IMR-90 (cell line): Measurements from ENCODE around the gene IP6K2. TPM values are rescaled to one million over a fixed set of nuclear protein-coding genes. Genes with fewer than 3 reads are reported as not detected.

Experiments used
- ATAC-seq: fragments of 200-7000 bp; cut with Tn5 transposase; 2 replicates; pipeline ENCODE4 v1.9.1; 2020; ENCODE audit warnings: low read depth, mild to moderate bottlenecking, moderate library complexity
- BruUV-seq: library from RNA; stranded (reverse); fragments of 400-500 nt; replicated peaks from 2 replicates; lab custom pipeline; 2021; lab: Mats Ljungman, UMichigan
- CTCF ChIA-PET: fragments of 300-600 bp; formaldehyde crosslinking; extraction: SDS; loops from one replicate; lab custom pipeline; 2021; ENCODE audit warnings: antibody characterized with exemption; lab: Yijun Ruan, JAX
- POLR2A ChIA-PET: fragments of 300-600 bp; sonication (Branson Sonifier 250); formaldehyde crosslinking; loops from one replicate; lab custom pipeline; 2022; ENCODE audit warnings: antibody characterized with exemption; ENCODE audit not compliant: unreplicated experiment; lab: Charles Lee
- DNase-seq: peaks from one replicate; pipeline ENCODE4 v3.0.0; 2013
- H2AFZ ChIP-seq: replicated peaks from 2 replicates; pipeline ENCODE3; 2013; ENCODE audit warnings: low read length, mild to moderate bottlenecking; ENCODE audit not compliant: poor library complexity
- H2AK5ac ChIP-seq: 2 replicates; pipeline ENCODE4 v1.6.1; 2013; ENCODE audit warnings: low read depth, low read length, inconsistent platforms
- H2AK9ac ChIP-seq: replicated peaks from 2 replicates; pipeline ENCODE3; 2013; ENCODE audit warnings: mild to moderate bottlenecking, low read depth, low read length, moderate library complexity; ENCODE audit not compliant: poor library complexity
- H2BK120ac ChIP-seq: 2 replicates; pipeline ENCODE4 v1.6.1; 2013; ENCODE audit warnings: low read depth, low read length, inconsistent platforms
- H2BK15ac ChIP-seq: 3 replicates; pipeline ENCODE4 v1.6.1; 2013; ENCODE audit warnings: low read depth, low read length, inconsistent platforms
- H2BK20ac ChIP-seq: 2 replicates; pipeline ENCODE4 v1.6.1; 2013; ENCODE audit warnings: low read depth, mild to moderate bottlenecking, inconsistent platforms, low read length, moderate library complexity
- H2BK5ac ChIP-seq: 2 replicates; pipeline ENCODE4 v1.6.1; 2013; ENCODE audit warnings: mild to moderate bottlenecking, low read depth, low read length, inconsistent platforms; ENCODE audit not compliant: poor library complexity, severe bottlenecking
- H3K14ac ChIP-seq: replicated peaks from 2 replicates; pipeline ENCODE4 v1.6.1; 2013; ENCODE audit warnings: low read depth, low read length, inconsistent platforms
- H3K18ac ChIP-seq: 2 replicates; pipeline ENCODE4 v1.6.1; 2013; ENCODE audit warnings: low read depth, low read length, control low read depth
- H3K23ac ChIP-seq: 2 replicates; pipeline ENCODE4 v1.6.1; 2013; ENCODE audit warnings: low read depth, low read length, inconsistent platforms
- H3K27ac ChIP-seq: 2 replicates; pipeline ENCODE4 v1.5.1; 2013; ENCODE audit warnings: mild to moderate bottlenecking, control low read depth, low read length; ENCODE audit not compliant: insufficient read depth
- H3K27me3 ChIP-seq: 2 replicates; pipeline ENCODE4 v1.6.1; 2013; ENCODE audit warnings: low read length; ENCODE audit not compliant: control insufficient read depth, insufficient read depth
- H3K36me3 ChIP-seq: 2 replicates; pipeline ENCODE4 v1.6.1; 2013; ENCODE audit warnings: low read length, mixed read lengths; ENCODE audit not compliant: control insufficient read depth, insufficient read depth
- H3K4ac ChIP-seq: 2 replicates; pipeline ENCODE4 v1.6.1; 2013; ENCODE audit warnings: low read depth, low read length, inconsistent platforms
- H3K4me1 ChIP-seq: 2 replicates; pipeline ENCODE4 v1.6.1; 2013; ENCODE audit warnings: low read length, mixed read lengths; ENCODE audit not compliant: control insufficient read depth, insufficient read depth
- H3K4me2 ChIP-seq: 2 replicates; pipeline ENCODE4 v1.6.1; 2013; ENCODE audit warnings: low read depth, mild to moderate bottlenecking, control low read depth, low read length, moderate library complexity
- H3K4me3 ChIP-seq: 2 replicates; pipeline ENCODE4 v1.5.1; 2013; ENCODE audit warnings: low read depth, mild to moderate bottlenecking, control low read depth, low read length, moderate library complexity; ENCODE audit not compliant: insufficient read depth
- H3K56ac ChIP-seq: 2 replicates; pipeline ENCODE4 v1.6.1; 2013; ENCODE audit warnings: low read length, inconsistent platforms; ENCODE audit not compliant: insufficient read depth; ENCODE audit errors: extremely low read depth
- H3K79me1 ChIP-seq, 2 experiments: 2 replicates each; pipeline ENCODE4 v1.6.1; 2013; ENCODE audit warnings: low read length in 2 of 2, inconsistent platforms in 1 of 2, low read depth in 1 of 2
- H3K9ac ChIP-seq: 2 replicates; pipeline ENCODE4 v1.6.1; 2013; ENCODE audit warnings: low read depth, low read length, control low read depth
- H3K9me1 ChIP-seq: 2 replicates; pipeline ENCODE4 v1.6.1; 2013; ENCODE audit warnings: low read length, inconsistent platforms; ENCODE audit not compliant: insufficient read depth
- H3K9me3 ChIP-seq: 2 replicates; pipeline ENCODE4 v1.6.1; 2013; ENCODE audit warnings: low read length; ENCODE audit not compliant: control insufficient read depth, insufficient read depth
- H4K20me1 ChIP-seq: 2 replicates; pipeline ENCODE4 v1.6.1; 2013; ENCODE audit warnings: low read length, inconsistent platforms; ENCODE audit not compliant: insufficient read depth
- H4K5ac ChIP-seq: 2 replicates; pipeline ENCODE4 v1.6.1; 2013; ENCODE audit warnings: mild to moderate bottlenecking, low read depth, low read length, control low read depth
- H4K8ac ChIP-seq, 2 experiments: 2 replicates each; pipeline ENCODE4 v1.6.1; 2013; ENCODE audit warnings: low read depth in 2 of 2, low read length in 2 of 2, control low read depth in 1 of 2, inconsistent platforms in 1 of 2
- H4K91ac ChIP-seq: 2 replicates; pipeline ENCODE4 v1.6.1; 2013; ENCODE audit warnings: low read depth, low read length, inconsistent platforms; ENCODE audit not compliant: insufficient read depth
- CEBPB ChIP-seq: IDR thresholded peaks from 2 replicates; pipeline ENCODE4 v1.6.1; 2012; ENCODE audit warnings: low read depth, low read length, improper control_type of control experiment
- FOS ChIP-seq: fragments of 150-350 bp; IDR thresholded peaks from 2 replicates; pipeline ENCODE4 v1.6.1; 2016; ENCODE audit warnings: low read depth, low read length
- WGBS, 2 experiments: methylation state at CpG; one replicate each; pipeline versions ENCODE4 v1.1.5 to v1.1.7; 2013; ENCODE audit warnings: missing lambda C conversion rate in 2 of 2; ENCODE audit not compliant: insufficient read length in 1 of 2; ENCODE audit errors: extremely low coverage in 2 of 2; 5-methylcytosine and 5-hydroxymethylcytosine counted together
- dilution Hi-C: fragments of 300-500 bp; cut with HindIII; formaldehyde crosslinking; loops from one replicate; pipeline ENCODE4 v1.14.3; 2018; ENCODE audit warnings: low sequenced_read_pairs; ENCODE audit not compliant: unreplicated experiment
- in situ Hi-C: fragments of 300-500 bp; cut with MboI; formaldehyde crosslinking; loops from 3 replicates; pipeline ENCODE4 v1.14.3; 2019; ENCODE audit warnings: low sequenced_read_pairs, inconsistent platforms, mixed read lengths
- intact Hi-C: fragments of 100-400 bp; cut with micrococcal nuclease; formaldehyde crosslinking; loops from 2 replicates; pipeline ENCODE4 v1.10.0; 2022
- polyA plus RNA-seq, 3 experiments: library from polyadenylated mRNA; depleted of rRNA; stranded (reverse); fragments of >200 nt; gene quantifications; 2 replicates each; pipeline ENCODE4 v1.2.3, GENCODE V29; 2012; ENCODE audit warnings: low replicate concordance in 1 of 3
- total RNA-seq: library from RNA; depleted of rRNA; stranded (reverse); fragments of >200 nt; gene quantifications from 2 replicates; pipeline ENCODE4 v1.2.3, GENCODE V29; 2012

IP6K2 gene
- total and polyA plus RNA-seq, 2 of the 4 experiments (the other 2 are of a cell fraction) = 73.7 to 169 TPM

- no peak for DNase-seq
- peak; percentile 36 for ATAC-seq
- Histone ChIP-seq H3K27ac (no peak overlapping the region; the same call in 1 of the 2 replicates), H2BK20ac (no peak overlapping the region), H2BK120ac (no peak overlapping the region), H3K4me2 (peak overlapping the region; percentile 31; the same call in 1 of the 2 replicates), H3K36me3 (peaks cover 24% of the 10 kb centered on the region), H3K18ac (no peak overlapping the region), H2AK9ac (no peak overlapping the region), H3K4me1 (peaks cover 8% of the 10 kb centered on the region), H3K9ac (no peak overlapping the region), H2AK5ac (0 out of 2 replicates have a peak overlapping the region, but pooled peaks have one; percentile 15), H2AFZ (no peak overlapping the region), H3K27me3 (no peaks in the 10 kb centered on the region), H3K4ac (no peak overlapping the region), H4K5ac (no peak overlapping the region), H3K9me3 (no peaks in the 10 kb centered on the region), H3K9me1 (peaks cover 23% of the 10 kb centered on the region), H3K4me3 (no peak overlapping the region), H3K56ac (no peak overlapping the region), H3K23ac (no peak overlapping the region), H3K14ac (no peak overlapping the region), H4K20me1 (peaks cover 97% of the 10 kb centered on the region), H2BK5ac (peak overlapping the region; percentile 29), H4K91ac (no peak overlapping the region), H2BK15ac (no peak overlapping the region), H4K8ac (no peak overlapping the region), H3K79me1 (peaks cover 28 to 72% of the 10 kb centered on the region in 2 experiments)
- in situ Hi-C loops = no loop called here
- dilution Hi-C loops = no loop called here
- intact Hi-C loops = no loop called here
- POLR2A ChIA-PET = interaction anchor here (0.7 kb wide), 1 partner anchor 38 kb away, joined by 15 read pairs; the partner anchor contains the start of gene CELSR3
- no TSS peak for BruUV-seq
- WGBS, 2 experiments = 100% methylated on average over 2 of the region's 11 CpGs; no CpG with 5 or more reads in 1 of the 2 experiments
- CTCF ChIA-PET = interaction anchor here (1.0 kb wide), 1 partner anchor 452 kb away, joined by 3 read pairs; no protein-coding TSS in a partner anchor
- no peak for TF ChIP-seq FOS
- peak; percentile 28; the same call in 1 of the 2 replicates for TF ChIP-seq CEBPB
These were observed 16.2 kb downstream of the IP6K2 start for GRCh38 chr3:48700731-48701405.
